Kasumi-1 (cell line): ENCODE measurements around the gene CSHL1.
A peak's percentile ranks its signal among the peaks of the same experiment; 100 is the strongest.

Experiments used
- DNase-seq, 2 experiments: peaks; one replicate each; lab custom pipeline; 2025; lab: John Stamatoyannopoulos, UW

The CSHL1 gene

DNA sequence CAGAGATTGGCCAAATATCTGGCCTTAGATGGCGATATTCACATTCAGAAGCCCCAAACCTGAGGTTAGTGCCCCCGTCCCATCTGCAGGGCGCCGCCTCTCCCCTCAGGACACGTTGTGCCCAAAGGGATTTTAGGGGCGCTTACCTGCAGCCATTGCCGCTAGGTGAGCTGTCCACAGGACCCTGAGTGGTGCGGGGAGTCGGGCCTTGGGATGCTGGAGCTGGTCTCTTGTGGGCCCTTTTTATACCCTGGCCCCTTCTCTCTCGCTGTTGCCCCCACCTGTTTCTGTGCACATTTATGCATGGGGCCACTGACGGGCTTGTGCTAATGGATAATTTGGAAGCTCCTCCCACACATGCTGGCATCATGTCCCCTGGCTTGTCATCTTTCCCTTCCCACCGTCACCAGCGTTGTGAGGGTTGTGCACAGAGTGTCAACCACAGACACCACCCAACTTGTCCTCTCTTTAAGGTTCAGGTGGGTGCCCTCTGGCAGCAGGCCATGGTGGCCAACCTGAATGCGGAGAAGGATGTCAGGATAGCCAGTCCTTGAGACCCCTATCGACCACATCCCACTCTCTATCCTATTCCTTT, at the start of gene CSHL1:
TSS of gene CSHL1 (minus strand) at position 218 of the 595 bp plus-strand sequence. CDS start at position 156, 62 bp downstream.
- DNase-seq, result no peak

DNA sequence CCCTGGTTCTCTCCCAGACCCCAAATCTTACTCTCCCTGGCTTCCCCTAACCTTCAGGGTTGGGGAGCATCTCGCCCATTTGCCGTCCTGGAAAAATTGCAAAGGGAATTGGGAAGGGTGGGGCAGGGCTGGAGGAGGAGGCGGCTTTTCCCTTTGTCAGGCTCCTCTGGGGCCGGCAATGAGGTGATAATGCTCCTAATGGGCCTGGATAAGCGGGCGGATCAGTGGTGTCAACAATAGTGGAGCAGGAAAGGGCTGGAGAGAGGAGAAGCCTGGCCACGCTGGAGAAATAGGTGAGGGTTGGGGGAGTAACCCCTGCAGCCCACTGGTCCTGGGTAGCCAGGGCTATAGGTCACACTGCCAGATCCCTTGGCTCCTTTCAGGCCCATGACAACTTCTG, 49.4 kb upstream of the CSHL1 start:
- no peak for DNase-seq

DNA sequence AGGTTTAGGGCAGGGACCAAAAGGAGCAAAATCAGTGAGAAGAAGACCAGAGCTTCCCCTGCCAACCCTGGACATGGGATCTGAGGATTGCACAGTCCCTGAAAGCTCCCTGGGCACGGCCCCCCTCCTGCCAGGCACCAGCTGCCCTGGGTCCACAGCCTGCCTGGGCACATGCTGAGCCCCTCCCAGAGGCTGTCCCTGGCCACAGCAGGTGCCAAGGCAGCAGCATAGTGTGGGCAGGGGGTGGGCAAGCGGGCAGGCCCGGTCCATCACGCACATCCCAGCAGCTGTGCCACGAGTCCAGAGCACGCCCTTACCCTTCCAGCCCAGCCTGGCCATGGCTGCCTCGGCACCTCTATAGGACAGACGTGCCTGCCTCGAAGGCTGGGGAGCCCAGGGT, 48.9 kb upstream of the CSHL1 start:
- no peak for DNase-seq

DNA sequence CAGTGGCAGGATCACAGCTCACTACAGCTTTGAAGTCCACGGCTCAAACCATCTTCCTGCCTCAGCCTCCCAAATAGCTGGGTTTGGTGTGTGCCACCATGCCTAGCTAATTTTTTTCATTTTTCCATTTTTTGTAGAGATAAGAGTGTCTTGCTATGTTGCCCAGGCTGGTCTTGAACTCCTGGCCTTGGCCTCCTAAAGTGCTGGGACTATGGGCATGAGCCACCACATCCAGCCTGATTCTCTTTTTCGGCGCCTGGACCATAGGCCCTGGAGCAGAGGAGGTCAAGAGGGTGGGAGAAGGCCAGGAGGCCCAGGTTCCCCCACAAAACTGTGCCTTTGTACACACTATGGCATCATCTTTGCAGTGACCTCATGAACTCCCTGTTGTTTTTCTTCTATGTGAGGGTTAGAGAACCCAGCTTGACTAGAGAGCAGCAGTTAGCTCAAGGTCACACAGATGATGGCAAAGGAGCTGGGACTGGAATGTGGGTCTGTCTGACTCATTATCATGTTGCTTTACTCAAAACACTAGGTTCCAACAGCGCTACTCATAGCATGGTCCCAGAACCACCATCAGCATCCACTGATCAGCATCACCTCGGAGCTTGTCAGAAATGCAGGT, 45.4 kb upstream of the CSHL1 start:
- DNase-seq, result no peak

DNA sequence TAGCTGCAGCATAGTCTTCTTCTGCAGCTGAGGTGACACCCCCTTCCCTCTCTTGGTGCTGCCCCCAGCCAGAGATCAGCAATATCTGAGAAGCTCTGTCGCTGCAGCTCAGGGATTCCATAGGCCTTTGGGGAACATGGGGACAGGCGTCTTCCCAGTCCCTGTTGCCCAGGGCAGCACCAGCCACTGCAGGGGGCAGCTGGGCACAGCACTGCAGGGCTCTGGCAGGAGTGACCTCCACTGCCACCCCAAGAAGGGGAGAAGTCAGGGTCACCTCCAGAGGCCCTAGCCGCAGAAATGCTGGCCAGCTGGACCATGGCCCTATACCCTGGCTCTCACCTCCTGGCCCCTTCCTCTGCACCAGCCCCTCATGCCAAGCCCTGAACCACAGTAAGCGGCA, 44.7 kb upstream of the CSHL1 start:
- DNase-seq, result no peak

DNA sequence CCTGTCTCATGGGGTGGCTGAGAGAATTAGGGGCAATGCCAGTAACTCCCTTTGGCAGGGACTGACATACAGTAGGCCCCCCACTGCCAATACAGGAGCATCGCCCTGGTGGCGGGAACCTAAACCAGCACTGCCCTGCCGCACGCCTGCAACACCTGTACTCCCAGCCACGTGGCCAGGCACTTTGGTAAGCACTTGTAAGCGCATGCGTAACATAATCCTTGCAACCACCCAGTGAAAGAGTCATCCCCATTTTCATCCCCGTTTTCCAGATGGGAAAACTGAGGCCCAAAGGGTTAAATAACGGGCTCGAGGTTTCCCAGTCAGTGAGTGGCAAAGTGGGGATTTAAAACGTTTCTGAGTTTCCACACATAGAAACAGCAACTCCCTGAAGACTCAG, 44.2 kb upstream of the CSHL1 start:
- DNase-seq, result no peak

DNA sequence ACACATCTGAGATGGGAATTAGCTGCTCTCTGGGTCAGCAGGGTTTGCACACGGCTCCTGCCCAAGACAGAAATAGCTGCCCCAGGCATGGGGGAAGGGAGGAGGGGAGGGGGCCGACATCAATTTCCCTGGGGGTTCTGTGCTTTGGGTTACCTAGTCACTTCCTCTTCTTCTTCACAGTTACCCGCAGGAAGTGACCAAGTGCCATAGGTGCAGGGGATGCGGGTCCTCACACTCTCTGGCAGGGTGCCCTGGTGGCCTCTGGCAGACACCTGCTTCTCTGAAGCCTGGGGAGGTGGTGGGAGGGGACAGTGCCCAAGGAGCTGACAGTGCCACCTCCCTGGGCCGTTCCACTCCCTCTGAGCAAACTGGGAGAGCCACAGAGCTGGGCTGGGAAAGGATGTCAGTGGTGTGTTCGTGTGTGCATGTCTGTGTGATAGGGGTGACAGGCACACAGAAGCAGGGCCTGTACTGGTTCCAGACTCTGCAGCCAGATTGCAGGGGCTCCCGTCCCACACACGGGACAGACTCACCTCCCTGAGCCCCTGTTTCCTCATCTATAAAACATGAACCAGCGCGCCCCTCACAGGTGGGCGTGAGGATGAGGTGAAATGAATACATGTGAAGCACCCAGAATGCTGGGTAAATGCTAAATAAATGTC, 43.5 kb upstream of the CSHL1 start:
- peak; percentile 24 to 36 for DNase-seq

DNA sequence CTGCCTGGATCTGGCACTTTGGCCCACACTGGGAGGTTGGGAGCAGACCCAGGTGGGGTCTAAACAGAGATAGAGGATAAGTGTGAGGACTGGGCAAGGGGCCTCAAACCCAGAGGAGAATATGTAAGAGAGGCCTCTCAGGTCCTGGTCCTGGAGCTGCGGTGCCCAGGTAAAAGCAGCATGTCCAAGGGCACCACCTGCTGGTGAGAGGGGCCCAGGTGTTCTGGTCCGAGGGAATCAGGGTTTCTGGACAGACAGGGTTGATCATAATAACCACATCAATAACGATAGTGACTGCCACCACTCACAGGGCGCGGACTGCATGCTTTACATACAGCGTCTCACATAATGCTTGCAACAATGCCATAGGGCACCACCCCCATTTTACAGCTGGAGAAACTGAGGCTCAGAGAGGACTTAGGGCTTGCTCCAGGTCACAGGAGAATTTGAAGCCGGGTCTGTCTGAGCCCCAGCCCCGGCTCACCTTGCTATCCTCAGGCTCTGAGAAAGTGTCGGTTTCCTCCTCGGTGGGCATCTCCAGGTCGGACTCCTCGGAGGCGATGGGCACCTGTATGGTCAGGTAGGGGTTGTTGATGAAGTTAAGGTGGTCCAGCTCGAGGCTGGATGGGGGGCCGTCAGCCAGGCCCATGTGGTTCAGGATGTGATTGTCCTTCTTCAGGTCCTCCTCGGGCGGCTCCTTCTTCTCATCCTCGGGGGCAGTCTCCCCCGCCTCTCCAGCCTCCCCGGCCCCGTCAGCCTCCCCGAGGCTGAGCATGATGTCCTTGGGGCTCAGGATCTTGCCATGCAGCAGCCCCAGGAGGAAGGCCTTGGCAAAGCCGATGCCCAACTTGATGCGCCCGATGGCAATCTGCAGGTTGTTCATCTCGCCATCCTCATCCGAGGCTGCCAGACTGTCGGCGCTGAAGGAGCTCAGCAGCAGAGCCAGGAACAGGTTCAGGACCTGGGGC, 40.2 kb upstream of the CSHL1 start:
- DNase-seq, result no peak

DNA sequence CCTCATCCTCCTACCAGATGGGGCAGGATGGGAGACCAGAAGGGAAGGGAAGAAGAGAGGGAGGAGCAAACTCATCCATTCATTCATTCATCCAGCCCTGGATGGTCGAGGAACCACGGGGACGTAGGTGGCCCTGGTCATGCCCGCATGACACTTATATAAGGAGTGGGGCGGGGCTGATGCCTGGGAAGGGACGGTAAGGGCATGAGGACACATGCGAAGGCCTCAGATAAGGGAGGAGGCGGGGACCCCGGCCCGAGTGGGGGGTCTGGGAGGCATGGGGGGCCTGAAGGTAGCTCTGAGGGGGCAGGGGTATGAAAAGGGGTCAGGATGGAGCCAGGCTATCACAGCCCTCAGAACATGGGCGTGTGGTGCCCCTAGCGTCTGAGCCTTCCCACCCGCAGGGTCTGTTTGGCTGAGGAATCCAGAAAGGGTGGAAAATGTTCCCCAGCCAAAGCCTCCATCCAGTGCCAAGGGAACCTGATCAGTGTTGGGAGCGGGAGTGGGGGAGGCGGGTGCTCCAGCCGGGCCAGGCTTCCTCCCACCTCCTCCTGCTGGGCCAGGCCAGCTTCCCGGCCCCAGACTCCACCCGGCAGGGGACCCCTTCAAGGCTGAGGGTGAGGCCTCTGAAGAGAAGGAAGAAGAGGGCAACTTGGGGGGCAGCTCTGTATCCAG, 38.7 kb upstream of the CSHL1 start:
- DNase-seq, result no peak

DNA sequence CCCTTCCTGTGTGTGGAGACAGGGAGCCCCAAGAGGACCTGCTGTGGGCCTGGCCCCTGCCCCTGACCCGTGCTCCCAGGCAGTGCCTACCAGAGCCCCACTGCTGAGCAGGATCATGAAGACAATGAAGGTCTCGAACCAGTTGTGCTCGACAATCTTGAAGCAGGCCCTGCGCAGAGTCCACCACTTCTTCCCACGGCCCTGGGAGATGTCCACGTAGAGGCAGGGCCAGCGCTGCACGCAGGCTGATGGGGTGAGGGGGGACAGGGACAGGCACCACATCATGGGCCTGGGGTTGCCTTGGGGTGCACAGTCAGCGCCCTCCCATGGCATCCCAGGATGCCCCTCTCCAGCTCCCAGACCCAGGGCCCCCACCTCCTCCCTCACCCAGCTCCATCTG, 37.5 kb upstream of the CSHL1 start:
- DNase-seq, result no peak

DNA sequence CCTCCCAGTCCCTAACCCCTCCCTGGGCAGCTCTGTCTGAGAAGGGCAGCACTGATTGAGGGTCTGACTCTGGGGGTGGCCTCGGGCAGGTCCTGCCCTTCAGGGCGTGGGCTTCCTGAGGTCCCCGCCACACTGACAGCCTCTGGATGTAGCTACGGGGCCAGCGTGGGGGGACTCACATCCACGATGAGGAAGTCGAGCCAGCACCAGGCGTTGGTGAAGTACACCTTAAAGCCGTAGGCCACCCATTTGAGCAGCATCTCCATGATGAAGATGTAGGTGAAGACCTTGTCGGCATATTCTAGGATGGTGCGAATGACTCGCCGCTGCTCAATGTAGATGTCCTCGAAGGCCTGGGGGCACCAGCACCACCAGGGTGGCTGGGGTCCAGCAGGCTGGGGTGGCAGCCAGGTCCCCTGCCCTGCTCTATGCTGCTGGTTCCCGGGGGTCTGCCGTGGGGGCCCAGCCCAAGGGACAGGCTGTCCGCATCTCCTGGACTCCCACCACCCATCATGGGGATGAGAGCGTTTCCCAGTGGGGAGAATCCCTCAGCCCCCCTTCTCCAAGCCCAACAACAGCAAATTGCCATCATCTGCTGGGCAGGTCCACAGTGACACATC, 36.8 kb upstream of the CSHL1 start:
- DNase-seq, result no peak

DNA sequence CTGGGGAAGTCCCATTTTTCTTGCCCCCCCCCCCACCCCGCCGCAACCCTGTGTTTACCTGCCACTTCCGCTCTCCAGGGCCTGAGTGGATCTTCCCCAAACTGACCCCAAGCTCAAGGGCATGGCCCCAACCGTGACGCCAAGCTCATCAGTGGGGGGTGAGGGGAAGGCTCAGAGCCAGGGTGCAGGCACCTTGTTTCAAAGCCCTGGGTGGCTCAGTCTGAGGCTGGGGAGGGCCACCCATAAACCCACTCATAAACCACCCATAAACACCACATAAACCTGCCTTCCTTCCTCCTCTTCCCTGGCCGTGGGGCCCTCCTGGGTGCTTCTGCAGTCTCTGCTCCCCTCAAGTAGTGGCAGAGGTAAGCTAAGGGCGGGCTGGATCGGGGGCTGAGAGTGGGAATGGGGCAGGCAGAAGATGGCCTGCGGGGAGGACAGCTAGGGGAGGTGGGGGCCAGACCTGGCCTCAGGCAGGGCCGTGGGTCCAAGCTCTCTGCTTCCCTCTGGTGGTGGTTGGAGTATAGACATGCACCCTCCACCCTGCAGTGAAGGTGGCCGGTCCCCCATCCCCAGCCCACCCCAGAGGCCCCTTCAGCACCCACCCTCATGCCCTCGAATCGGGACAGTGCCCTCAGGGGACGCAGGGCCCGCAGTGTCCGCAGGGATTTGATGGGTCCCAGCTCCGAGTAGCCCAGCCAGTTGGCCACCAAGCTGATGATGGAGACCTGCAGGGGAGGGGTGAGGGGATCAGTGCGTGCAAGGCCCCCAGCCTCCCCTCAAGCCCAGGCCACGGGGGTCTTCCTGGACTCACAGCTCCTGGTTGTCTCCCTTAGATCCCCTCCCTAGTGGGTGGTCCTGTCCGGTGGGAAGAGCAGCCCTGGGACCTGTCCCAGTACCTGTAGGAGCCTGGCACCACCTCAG, 35.6 kb upstream of the CSHL1 start:
- DNase-seq, result peak; percentile 48 to 66

DNA sequence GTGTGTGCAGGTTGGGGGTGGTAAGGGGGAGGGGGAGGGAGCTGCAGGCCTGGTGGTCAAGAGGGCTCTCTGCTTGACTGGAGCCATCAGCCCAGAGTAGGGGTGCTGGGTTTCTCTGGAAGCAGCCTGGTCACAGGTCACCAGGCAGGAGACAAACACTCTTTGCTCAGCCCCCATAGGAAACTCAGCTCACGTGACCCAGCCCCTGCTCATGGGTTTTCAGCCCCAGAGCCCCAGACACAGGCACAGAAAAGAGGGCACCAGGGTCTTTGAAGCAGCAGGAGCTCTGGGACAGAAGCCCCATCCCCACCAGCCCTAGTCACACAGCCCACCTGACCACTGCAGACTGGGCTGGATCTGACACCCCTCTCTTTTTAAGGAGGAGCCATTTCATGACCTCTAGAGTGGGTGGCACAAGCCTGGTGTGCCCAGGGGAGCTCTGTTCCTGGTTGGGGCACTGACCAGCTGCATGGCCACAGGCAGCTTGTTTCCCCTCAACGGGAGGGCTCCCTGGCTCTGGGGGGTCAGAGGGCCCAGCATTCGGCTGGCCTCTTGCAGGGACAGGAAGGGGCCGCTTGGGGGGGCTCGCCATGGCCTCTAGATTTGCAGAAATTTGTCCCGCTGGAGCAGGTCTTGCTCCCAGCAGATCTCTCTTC, 34.9 kb upstream of the CSHL1 start:
- no peak for DNase-seq

DNA sequence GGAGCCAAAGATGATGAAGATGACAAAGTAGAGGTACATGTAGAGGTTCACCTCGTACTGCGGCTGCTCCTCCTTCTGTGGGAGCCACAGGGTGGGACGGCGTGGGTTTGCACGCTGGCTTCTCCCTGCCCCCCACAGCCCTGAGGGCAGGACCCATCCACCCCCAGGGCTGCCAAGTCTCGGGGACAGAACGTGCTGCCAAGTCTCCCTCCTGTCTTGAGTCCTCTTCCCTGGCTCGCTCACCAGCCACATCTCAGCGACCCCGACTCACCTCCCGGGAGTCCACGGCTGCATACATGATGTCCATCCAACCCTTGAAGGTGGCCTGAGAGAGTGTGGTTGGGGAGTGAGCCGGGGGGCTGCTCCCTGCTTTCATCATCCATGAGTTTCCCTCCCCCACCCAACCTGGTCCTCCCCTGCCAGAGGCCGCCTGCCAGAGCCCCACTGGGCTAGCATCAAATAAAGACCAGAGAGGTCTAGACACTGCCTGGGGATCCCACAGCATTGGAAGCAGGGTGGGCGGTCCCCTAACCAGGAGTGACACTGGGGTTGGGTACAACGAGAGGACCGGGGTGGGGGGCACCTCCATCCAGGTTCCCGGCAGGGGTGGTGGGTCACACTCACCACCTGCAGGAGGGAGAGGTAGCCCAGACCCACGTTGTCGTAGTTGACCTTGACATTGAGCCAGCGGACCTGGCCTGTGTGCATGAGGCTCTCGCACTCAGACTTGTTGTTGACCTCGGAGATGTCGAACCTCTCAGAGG, 33.9 kb upstream of the CSHL1 start:
- no peak for DNase-seq

DNA sequence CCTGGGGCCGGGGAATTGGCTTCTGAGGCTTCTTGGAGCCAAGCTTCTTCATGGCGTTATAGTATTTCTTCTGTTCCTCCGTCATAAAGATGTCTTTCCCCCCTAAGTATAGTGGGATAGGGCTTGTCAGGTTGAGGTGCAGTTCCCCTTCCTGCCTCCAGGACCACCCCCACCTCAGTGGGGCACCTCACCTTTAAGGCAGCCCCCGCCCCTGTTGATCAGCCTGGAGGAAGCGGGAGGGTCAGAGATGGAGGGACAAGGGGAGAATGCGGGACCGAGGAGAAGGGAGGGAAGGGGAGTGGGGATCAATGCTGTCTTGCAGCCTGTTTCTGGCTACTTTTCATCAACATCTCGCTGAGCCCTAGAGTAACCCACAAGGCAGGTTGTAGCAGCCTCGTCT, 32.7 kb upstream of the CSHL1 start:
- no peak for DNase-seq

DNA sequence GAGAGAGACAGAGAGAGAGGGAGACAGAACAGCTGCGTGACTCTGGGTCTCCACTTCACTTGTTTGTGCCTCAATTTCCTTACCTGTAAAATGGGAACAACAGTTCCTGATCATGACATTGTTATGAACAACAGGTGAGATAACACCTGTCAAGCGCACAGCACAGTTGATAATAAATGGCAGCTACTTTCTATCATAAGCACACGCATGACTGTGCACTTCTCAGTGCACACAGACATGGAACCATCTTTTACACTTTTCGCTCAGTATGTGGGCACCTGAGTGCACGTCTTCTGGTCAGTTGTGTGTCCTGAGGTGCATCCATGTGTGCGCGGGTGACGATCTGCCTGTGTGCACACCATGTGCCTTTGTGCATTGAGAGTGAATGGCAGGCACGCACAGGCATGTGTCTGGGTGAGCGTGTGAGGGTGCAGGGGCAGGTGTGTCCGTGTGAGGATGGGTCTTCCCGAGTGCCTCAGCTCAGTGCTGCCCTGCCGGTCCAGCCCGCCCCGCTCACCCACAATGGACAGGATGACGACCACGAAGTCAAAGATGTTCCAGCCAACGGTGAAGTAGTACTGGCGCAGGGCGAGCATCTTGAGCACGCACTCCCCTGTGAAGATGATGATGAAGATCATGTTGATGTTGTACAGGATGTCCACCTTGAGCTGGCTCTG, 31.4 kb upstream of the CSHL1 start:
- no peak for DNase-seq

DNA sequence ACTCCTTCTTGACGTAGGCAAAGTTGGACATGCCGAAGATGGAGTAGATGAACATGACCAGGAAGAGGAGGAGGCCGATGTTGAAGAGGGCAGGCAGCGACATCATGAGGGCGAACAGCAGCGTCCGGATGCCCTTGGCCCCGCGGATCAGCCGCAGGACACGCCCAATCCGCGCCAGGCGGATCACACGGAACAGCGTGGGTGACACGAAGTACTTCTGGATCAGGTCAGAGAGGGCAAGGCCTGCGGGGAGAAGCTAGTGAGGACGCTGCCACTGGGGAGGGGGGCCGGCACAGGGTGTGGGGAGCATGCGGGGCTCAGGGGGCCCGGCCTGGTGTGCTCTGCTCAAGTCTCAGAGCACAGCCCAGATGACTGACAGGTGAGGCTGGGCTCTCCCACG, 30.7 kb upstream of the CSHL1 start:
- DNase-seq, result no peak

DNA sequence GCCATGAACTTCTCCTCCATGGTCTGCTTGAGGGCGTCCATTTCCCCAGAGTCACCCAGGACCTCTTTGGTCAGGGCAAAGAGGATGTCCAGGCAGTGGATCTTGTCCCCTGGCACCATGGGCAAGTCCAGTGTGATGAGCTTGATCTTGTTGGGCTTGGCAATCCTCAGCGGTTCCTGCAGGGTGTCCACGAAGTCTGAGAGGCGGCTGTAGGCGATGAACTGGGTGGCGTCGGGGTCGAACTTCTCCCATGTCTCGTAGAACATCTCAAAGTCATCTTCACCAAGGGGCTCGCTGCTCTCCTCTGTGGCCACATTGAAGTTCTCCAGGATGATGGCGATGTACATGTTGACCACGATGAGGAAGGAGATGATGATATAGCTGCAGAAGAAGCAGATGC, 30.1 kb upstream of the CSHL1 start:
- no peak for DNase-seq
